Mesenchymal stem cell (in vitro differentiated cells and primary cell): ENCODE results near the gene ULBP3.
"Not testable (repeated sequence)": the region's sequence is repeated elsewhere in the genome, so short reads cannot be mapped to it uniquely, and the experiment has no call there.

ENCODE experiments used
- DNase-seq: peaks from one replicate; pipeline ENCODE4 v3.0.0-alpha.2; 2013
- H2AFZ ChIP-seq: one replicate; pipeline ENCODE4 v1.6.1; 2013; ENCODE audit warnings: low read depth, mild to moderate bottlenecking, control low read depth, inconsistent platforms, low read length, moderate library complexity
- H2AK5ac ChIP-seq: 2 replicates; pipeline ENCODE4 v1.6.1; 2013; ENCODE audit warnings: low read length, moderate library complexity, mild to moderate bottlenecking, inconsistent platforms; ENCODE audit not compliant: severe bottlenecking
- H2BK120ac ChIP-seq: one replicate; pipeline ENCODE4 v1.6.1; 2013; ENCODE audit warnings: low read depth, mild to moderate bottlenecking, inconsistent platforms, low read length, moderate library complexity
- H2BK12ac ChIP-seq, 2 experiments: one replicate each; pipeline ENCODE4 v1.6.1; 2013; ENCODE audit warnings: inconsistent platforms in 2 of 2, low read length in 2 of 2, mild to moderate bottlenecking in 2 of 2, moderate library complexity in 2 of 2, control low read depth in 1 of 2
- H2BK15ac ChIP-seq: one replicate; pipeline ENCODE4 v1.6.1; 2013; ENCODE audit warnings: mild to moderate bottlenecking, low read depth, inconsistent platforms; ENCODE audit not compliant: poor library complexity, severe bottlenecking
- H2BK5ac ChIP-seq: 2 replicates; pipeline ENCODE4 v1.6.1; 2013; ENCODE audit warnings: low read depth, mild to moderate bottlenecking, low read length, control low read depth, inconsistent platforms; ENCODE audit not compliant: poor library complexity, severe bottlenecking
- H3K14ac ChIP-seq, 2 experiments: one replicate each; pipeline ENCODE4 v1.6.1; 2013; ENCODE audit warnings: inconsistent platforms in 2 of 2, low read length in 2 of 2, control low read depth in 1 of 2, mild to moderate bottlenecking in 1 of 2, moderate library complexity in 1 of 2
- H3K18ac ChIP-seq, 2 experiments: one replicate each; pipeline ENCODE4 v1.6.1; 2013; ENCODE audit warnings: inconsistent platforms in 2 of 2, low read length in 2 of 2, control low read depth in 1 of 2, low read depth in 1 of 2, mild to moderate bottlenecking in 1 of 2
- H3K23ac ChIP-seq, 2 experiments: one replicate each; pipeline ENCODE4 v1.6.1; 2013; ENCODE audit warnings: inconsistent platforms in 2 of 2, low read length in 2 of 2, mild to moderate bottlenecking in 2 of 2, moderate library complexity in 2 of 2, control low read depth in 1 of 2
- H3K27ac ChIP-seq: 2 replicates; pipeline ENCODE4 v1.5.1; 2013; ENCODE audit warnings: mild to moderate bottlenecking, moderate library complexity, low read length, control low read depth, inconsistent platforms; ENCODE audit not compliant: poor library complexity, severe bottlenecking
- H3K27me3 ChIP-seq, 2 experiments: 2 replicates each; pipeline versions ENCODE4 v1.6.1 to v1.7.0; 2013; ENCODE audit warnings: low read length in 2 of 2, mild to moderate bottlenecking in 2 of 2, moderate library complexity in 2 of 2, control low read depth in 1 of 2, inconsistent platforms in 1 of 2; ENCODE audit not compliant: control insufficient read depth in 1 of 2, insufficient read depth in 1 of 2
- H3K36me3 ChIP-seq, 2 experiments: 2 replicates each; pipeline versions ENCODE4 v1.6.1 to v1.7.0; 2013; ENCODE audit warnings: low read length in 2 of 2, control low read depth in 1 of 2, inconsistent platforms in 1 of 2, low read depth in 1 of 2, mild to moderate bottlenecking in 1 of 2; ENCODE audit not compliant: insufficient read depth in 2 of 2, control insufficient read depth in 1 of 2
- H3K4ac ChIP-seq, 2 experiments: one replicate each; pipeline ENCODE4 v1.6.1; 2013; ENCODE audit warnings: inconsistent platforms in 2 of 2, low read length in 2 of 2, mild to moderate bottlenecking in 2 of 2, moderate library complexity in 2 of 2, control low read depth in 1 of 2, low read depth in 1 of 2
- H3K4me1 ChIP-seq: 2 replicates; pipeline ENCODE4 v1.6.1; 2013; ENCODE audit warnings: low read depth, low read length, control low read depth; ENCODE audit not compliant: control insufficient read depth, insufficient read depth
- H3K4me2 ChIP-seq: 2 replicates; pipeline ENCODE4 v1.6.1; 2013; ENCODE audit warnings: low read length, mild to moderate bottlenecking, inconsistent platforms; ENCODE audit not compliant: poor library complexity, severe bottlenecking
- H3K4me3 ChIP-seq, 2 experiments: 2 replicates each; pipeline versions ENCODE4 v1.5.1 to v1.7.0; 2013; ENCODE audit warnings: low read length in 2 of 2, mild to moderate bottlenecking in 2 of 2, control low read depth in 1 of 2, low read depth in 1 of 2; ENCODE audit not compliant: insufficient read depth in 1 of 2
- H3K79me1 ChIP-seq: replicated peaks from 2 replicates; pipeline ENCODE4 v1.6.1; 2013; ENCODE audit warnings: mild to moderate bottlenecking, control low read depth, low read length, inconsistent platforms; ENCODE audit not compliant: poor library complexity, severe bottlenecking
- H3K9ac ChIP-seq: 2 replicates; pipeline ENCODE4 v1.7.0; 2013; ENCODE audit warnings: mild to moderate bottlenecking, low read length, moderate library complexity
- H3K9me3 ChIP-seq: 2 replicates; pipeline ENCODE4 v1.7.0; 2013; ENCODE audit warnings: mild to moderate bottlenecking, low read length; ENCODE audit not compliant: control insufficient read depth
- H4K8ac ChIP-seq: one replicate; pipeline ENCODE4 v1.6.1; 2013; ENCODE audit warnings: inconsistent platforms, mild to moderate bottlenecking, low read length, moderate library complexity
- H4K91ac ChIP-seq: one replicate; pipeline ENCODE4 v1.6.1; 2013; ENCODE audit warnings: mild to moderate bottlenecking, low read length, inconsistent platforms
- WGBS: methylation state at CpG from one replicate; pipeline ENCODE4 v1.1.7; 2013; ENCODE audit warnings: mixed read lengths; 5-methylcytosine and 5-hydroxymethylcytosine counted together

ULBP3 gene

DNA sequence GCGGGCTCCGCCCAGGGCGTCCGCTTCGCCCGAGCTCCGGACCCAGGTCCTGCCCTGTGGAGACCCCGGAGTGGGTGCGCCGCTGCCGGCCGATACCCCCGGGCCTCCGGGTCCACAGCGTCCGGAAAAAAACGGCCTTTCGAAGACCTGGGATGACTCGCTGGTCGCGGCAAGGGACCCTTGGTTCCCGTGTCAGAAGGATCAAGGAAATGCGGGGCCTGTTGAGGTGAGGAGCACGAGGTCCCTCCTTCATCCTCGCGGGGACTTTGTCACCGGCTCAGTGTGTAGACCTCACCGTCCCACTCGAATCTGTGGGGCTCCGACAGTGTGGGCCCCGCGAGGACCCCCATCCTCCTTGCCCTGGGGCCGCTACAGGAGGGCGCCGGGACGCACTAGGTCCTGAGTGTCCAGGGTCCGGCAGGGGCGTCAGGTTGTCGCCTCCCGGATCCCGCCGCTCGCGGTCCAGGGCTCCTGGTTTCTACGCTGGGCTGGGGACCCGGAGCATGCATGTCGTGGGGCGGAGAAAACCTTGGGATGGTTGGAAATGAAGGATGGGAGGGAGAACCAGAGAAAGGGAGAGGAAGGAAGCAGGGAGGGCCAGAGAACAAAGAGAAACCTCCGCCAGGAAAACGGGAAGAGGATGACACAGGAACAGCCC, 54.2 kb downstream of the ULBP3 start:
- not testable (repeated sequence) for H3K36me3 ChIP-seq, H2AFZ ChIP-seq
- WGBS, result 25% methylated on average over 1 of the region's 50 CpGs

DNA sequence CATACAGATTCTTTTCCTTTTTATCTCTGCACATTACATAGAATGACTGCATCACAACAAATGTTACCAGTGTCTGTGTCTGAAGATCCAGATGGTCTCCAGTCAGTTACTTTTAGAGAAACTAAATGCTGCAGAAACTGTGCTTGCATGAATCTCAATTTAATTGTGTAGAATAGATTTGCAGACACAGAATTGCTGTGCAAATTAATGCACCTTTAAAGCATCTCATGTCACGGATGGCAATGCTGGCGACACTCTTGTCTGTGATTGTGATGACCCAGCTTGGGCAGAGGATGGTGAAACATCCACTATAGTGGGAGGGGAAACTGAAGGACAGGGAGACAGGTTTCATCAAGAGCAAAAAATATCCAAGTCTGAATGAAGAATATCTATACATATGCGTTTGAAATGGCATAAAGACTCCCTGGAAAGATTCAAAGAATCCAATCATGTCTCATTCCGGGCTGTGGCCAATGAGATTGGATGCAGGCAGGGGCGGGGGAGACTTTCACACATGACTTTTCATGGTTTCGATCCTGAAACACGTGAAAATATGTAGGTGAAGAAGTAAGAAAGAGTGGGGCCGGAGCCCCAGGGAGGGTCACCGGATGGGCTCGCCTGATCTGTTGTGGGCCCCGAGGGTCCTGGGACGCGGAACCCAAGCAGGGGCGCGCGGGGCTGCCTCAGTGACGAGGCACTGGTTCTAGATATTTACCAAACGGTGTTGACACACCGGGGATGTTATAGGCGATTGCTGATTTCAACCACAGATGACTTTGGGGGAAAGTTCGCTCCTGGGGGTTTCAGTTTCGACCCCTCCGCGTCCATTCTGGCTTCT, 54.9 kb downstream of the ULBP3 start:
- not testable (repeated sequence) for H3K9me3 ChIP-seq, H2AFZ ChIP-seq, H3K36me3 ChIP-seq, H4K8ac ChIP-seq, H2BK12ac ChIP-seq, H3K4me2 ChIP-seq, H3K23ac ChIP-seq, H3K18ac ChIP-seq, H4K91ac ChIP-seq, H3K27ac ChIP-seq, H3K4me1 ChIP-seq, H3K14ac ChIP-seq, H3K9ac ChIP-seq, H2AK5ac ChIP-seq, H2BK5ac ChIP-seq, DNase-seq, H3K4me3 ChIP-seq, H2BK120ac ChIP-seq, H2BK15ac ChIP-seq, H3K79me1 ChIP-seq, H3K4ac ChIP-seq
- H3K27me3 ChIP-seq, result peaks cover 62 to 85% of the 10 kb centered on the region in 2 experiments
- no CpG with 5 or more reads among the region's 24 CpGs for WGBS

More for the DNA sequence above, 54.2 kb downstream of the ULBP3 start:
- not testable (repeated sequence) for H2AK5ac ChIP-seq, H2BK12ac ChIP-seq, H2BK5ac ChIP-seq, DNase-seq, H3K23ac ChIP-seq, H3K4ac ChIP-seq, H2BK120ac ChIP-seq, H3K79me1 ChIP-seq, H4K91ac ChIP-seq, H3K18ac ChIP-seq, H3K9ac ChIP-seq, H3K14ac ChIP-seq, H3K9me3 ChIP-seq, H3K4me3 ChIP-seq, H3K4me2 ChIP-seq, H3K27ac ChIP-seq, H2BK15ac ChIP-seq, H3K4me1 ChIP-seq, H4K8ac ChIP-seq
- H3K27me3 ChIP-seq, result peaks cover 62 to 83% of the 10 kb centered on the region in 2 experiments

DNA sequence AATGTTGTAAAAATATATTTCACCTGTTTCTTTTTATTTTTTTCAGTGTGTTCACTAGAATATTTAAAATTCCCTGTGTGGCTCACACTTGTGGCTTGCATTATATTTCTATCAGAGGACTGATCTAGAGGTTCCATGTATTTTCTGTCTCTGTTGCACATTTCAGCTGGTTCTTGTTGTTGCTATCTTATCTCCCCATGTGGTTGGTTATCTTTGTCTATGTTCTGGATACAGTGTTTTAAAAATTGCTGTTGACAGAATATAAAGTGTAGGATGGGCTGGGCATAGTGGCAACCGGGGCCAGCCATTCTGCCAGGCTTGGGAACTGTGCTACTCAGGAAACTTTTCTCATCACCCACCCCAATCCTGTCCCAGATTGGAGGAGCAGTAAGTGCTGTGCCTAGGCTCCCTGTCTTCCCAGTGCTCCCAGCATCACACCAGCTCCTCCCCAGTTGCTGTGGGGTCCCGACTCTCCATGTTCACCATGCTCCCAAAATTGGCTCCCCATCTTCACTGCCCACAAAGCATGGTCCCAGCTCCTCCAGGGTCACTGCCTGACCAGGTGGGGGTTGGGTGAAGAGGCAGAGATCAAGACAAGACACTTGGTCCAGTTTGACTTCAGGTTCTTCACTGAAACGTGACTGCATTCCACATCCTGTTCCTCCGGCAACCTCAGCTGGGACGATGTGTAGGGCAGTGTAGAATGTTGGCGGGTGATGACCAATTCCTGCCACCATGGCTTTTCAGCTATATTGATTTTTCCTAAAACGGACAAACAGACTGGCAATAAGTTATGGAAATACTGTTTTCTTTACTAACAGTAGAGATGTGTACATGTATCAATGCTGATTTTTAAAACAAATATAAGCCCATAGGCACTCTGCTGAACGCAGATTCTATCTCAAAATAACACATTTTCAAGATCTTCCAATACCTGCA, 55.8 kb downstream of the ULBP3 start:
- not testable (repeated sequence) for H3K4me1 ChIP-seq, H3K9me3 ChIP-seq, H2AFZ ChIP-seq, H3K14ac ChIP-seq, H3K18ac ChIP-seq, H2AK5ac ChIP-seq, H3K9ac ChIP-seq, DNase-seq, H3K4ac ChIP-seq, H4K8ac ChIP-seq, H4K91ac ChIP-seq, H2BK12ac ChIP-seq, H3K36me3 ChIP-seq, H3K27ac ChIP-seq, H3K79me1 ChIP-seq, H3K4me2 ChIP-seq, H3K23ac ChIP-seq, H2BK120ac ChIP-seq, H3K4me3 ChIP-seq, H2BK5ac ChIP-seq, H2BK15ac ChIP-seq
- WGBS, result 61% methylated on average over 6 of the region's 8 CpGs
- H3K27me3 ChIP-seq, result peaks cover 64 to 85% of the 10 kb centered on the region in 2 experiments
